HEK293T (cell line): ENCODE measurements around the gene NDUFA9.

Experiments used
- BHLHE40 ChIP-seq: fragments of 450-650 bp; IDR thresholded peaks from 2 replicates; pipeline ENCODE4 v1.6.1; 2016; ENCODE audit warnings: mild to moderate bottlenecking, moderate library complexity, borderline replicate concordance
- CTBP1 ChIP-seq: fragments of 450-650 bp; IDR thresholded peaks from 2 replicates; pipeline ENCODE4 v1.6.1; 2016; ENCODE audit warnings: borderline replicate concordance
- ELF4 ChIP-seq: fragments of 450-650 bp; IDR thresholded peaks from 2 replicates; pipeline ENCODE4 v1.6.1; 2017; ENCODE audit warnings: antibody characterized with exemption
- FOXA1 ChIP-seq: fragments of 450-650 bp; IDR thresholded peaks from 2 replicates; pipeline ENCODE4 v1.6.1; 2016; ENCODE audit warnings: mild to moderate bottlenecking
- L3MBTL2 ChIP-seq: fragments of 450-650 bp; conservative IDR thresholded peaks from 2 replicates; pipeline ENCODE4 v1.6.1; 2016; ENCODE audit warnings: mild to moderate bottlenecking
- NFRKB ChIP-seq: fragments of 450-650 bp; IDR thresholded peaks from 2 replicates; pipeline ENCODE4 v1.6.1; 2016; ENCODE audit warnings: mild to moderate bottlenecking, moderate library complexity
- SP1 ChIP-seq: fragments of 450-650 bp; IDR thresholded peaks from 2 replicates; pipeline ENCODE4 v1.6.1; 2017
- SUZ12 ChIP-seq: fragments of 450-650 bp; IDR thresholded peaks from 2 replicates; pipeline ENCODE4 v1.6.1; 2016; ENCODE audit warnings: mild to moderate bottlenecking
- TARDBP ChIP-seq: fragments of 450-650 bp; IDR thresholded peaks from 2 replicates; pipeline ENCODE4 v1.6.1; 2016
- TF ChIP-seq, protein P1 (sequence below): fragments of 450-650 bp; IDR thresholded peaks from 2 replicates; pipeline ENCODE4 v1.6.1; 2016

DNA sequence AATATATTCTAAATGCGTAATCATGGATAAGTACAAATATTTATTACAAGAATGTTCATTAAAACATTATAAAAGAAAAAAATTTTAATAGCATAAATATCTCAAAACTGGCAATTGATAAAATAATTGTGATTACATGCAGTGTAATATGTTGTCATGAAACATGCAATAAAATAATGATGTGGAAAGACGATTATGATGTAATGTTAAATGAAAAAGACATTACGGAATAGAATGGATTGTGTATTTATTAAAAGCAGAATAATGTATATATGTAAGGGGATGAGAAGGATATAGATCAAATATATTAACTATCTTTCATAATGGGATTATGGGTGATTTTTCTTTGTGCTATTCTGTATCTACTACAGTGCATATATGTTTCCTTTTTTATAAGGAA lies 32.8 kb downstream of the NDUFA9 start:
- TF ChIP-seq BHLHE40, result no peak
- TF ChIP-seq TARDBP, result no peak
- no peak for TF ChIP-seq CTBP1
- TF ChIP-seq ELF4, result no peak
- no peak for TF ChIP-seq NFRKB
- no peak for TF ChIP-seq SUZ12
- TF ChIP-seq, protein P1, sequence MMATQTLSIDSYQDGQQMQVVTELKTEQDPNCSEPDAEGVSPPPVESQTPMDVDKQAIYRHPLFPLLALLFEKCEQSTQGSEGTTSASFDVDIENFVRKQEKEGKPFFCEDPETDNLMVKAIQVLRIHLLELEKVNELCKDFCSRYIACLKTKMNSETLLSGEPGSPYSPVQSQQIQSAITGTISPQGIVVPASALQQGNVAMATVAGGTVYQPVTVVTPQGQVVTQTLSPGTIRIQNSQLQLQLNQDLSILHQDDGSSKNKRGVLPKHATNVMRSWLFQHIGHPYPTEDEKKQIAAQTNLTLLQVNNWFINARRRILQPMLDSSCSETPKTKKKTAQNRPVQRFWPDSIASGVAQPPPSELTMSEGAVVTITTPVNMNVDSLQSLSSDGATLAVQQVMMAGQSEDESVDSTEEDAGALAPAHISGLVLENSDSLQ, result no peak
- TF ChIP-seq SP1, result no peak
- TF ChIP-seq L3MBTL2, result no peak
- no peak for TF ChIP-seq FOXA1
